ENCODE measurements around the gene ZNF407. TPM values are rescaled to one million over a fixed set of nuclear protein-coding genes. Genes with fewer than 3 reads are reported as not detected.

ZNF407 gene
- total RNA-seq, 4 donors from 2014 or later = 18.1 to 29.1 (median 19.7) TPM

GRCh38 chr18:74862094-74862493 is 264.4 kb downstream of the ZNF407 start:
- Histone ChIP-seq H3K4me1 (no peaks in the 10 kb centered on the region), H3K9me3 (no peaks in the 10 kb centered on the region), H3K27me3 (no peaks in the 10 kb centered on the region), H3K36me3 (no peaks in the 10 kb centered on the region), H3K27ac (no peak overlapping the region), H3K4me3 (no peak overlapping the region)
- TF ChIP-seq POLR2A (IDR thresholded peaks at IDR 0.05) (no peak), POLR2AphosphoS5 (IDR thresholded peaks at IDR 0.05) (no peak), EP300 (IDR thresholded peaks at IDR 0.05) (no peak)
- TF ChIP-seq, protein P1, sequence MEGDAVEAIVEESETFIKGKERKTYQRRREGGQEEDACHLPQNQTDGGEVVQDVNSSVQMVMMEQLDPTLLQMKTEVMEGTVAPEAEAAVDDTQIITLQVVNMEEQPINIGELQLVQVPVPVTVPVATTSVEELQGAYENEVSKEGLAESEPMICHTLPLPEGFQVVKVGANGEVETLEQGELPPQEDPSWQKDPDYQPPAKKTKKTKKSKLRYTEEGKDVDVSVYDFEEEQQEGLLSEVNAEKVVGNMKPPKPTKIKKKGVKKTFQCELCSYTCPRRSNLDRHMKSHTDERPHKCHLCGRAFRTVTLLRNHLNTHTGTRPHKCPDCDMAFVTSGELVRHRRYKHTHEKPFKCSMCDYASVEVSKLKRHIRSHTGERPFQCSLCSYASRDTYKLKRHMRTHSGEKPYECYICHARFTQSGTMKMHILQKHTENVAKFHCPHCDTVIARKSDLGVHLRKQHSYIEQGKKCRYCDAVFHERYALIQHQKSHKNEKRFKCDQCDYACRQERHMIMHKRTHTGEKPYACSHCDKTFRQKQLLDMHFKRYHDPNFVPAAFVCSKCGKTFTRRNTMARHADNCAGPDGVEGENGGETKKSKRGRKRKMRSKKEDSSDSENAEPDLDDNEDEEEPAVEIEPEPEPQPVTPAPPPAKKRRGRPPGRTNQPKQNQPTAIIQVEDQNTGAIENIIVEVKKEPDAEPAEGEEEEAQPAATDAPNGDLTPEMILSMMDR (IDR thresholded peaks at IDR 0.05) = no peak
- 72 to 85% methylated on average over 4 of the region's 4 CpGs for WGBS, 2 donors (ENCODE audit: low coverage in 1 of 2)
- ATAC-seq = no peak

DNA sequence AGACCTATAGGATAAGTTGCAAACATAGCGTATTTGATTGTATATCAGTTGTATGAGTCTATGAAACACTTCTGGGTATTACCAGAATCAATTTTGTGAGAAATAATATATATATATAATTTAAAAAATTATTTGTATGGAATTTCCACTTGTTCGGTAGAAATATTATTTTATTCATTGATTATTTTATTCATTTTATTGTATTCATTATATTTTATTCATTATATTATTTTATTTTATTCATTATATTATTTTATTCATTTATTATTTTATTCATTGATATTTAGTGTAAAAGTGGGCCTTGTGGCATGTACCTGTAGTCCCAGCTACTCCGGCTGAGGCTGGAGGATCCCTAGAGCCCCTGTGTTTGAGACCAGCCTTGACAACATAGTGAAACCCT is 268.9 kb downstream of the ZNF407 start:
- no peak overlapping the region for H3K27ac ChIP-seq
- TF ChIP-seq, protein P1 (IDR thresholded peaks at IDR 0.05) = no peak
- WGBS, 2 donors (ENCODE audit: low coverage in 1 of 2) = 90 to 97% methylated on average over 3 of the region's 3 CpGs
- no peak overlapping the region for H3K4me3 ChIP-seq
- no peak for ATAC-seq
- H3K9me3 ChIP-seq = no peaks in the 10 kb centered on the region
- no peaks in the 10 kb centered on the region for H3K27me3 ChIP-seq
- peaks cover 0 to 8% (median 0%) of the 10 kb centered on the region in 3 donors for H3K4me1 ChIP-seq
- no peaks in the 10 kb centered on the region for H3K36me3 ChIP-seq

DNA sequence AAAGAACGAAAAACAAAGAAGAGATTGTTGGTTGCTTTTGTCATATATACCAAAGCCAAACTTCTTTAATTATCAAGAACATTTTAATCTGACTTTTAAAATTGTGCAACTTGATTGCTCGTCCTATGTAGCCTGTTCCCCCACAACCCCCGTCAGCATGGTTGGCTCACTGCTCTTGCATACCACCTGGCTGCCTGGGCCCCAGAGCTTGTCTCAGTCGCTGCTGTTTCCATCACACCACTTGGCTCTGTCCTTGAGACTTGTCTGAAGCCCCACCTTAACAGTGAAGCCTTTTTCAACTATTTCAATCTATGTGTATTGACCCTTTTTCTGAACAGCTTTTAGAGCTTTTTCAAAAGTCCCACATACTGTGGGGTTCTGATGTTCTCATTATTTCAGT is 270.8 kb downstream of the ZNF407 start:
- no peaks in the 10 kb centered on the region for H3K36me3 ChIP-seq
- peaks cover 0 to 8% (median 0%) of the 10 kb centered on the region in 3 donors for H3K4me1 ChIP-seq
- no peak for ATAC-seq
- no peaks in the 10 kb centered on the region for H3K27me3 ChIP-seq
- TF ChIP-seq EP300 (IDR thresholded peaks at IDR 0.05) = no peak
- TF ChIP-seq, protein P1 (IDR thresholded peaks at IDR 0.05) = no peak
- no peak for TF ChIP-seq POLR2A (IDR thresholded peaks at IDR 0.05)
- TF ChIP-seq POLR2AphosphoS5 (IDR thresholded peaks at IDR 0.05) = no peak
- H3K9me3 ChIP-seq = no peaks in the 10 kb centered on the region
- no peak overlapping the region for H3K27ac ChIP-seq
- 94 to 96% methylated on average over 4 of the region's 4 CpGs for WGBS, 2 donors (ENCODE audit: low coverage in 1 of 2)
- H3K4me3 ChIP-seq = no peak overlapping the region

- Histone ChIP-seq H3K27ac (no peak overlapping the region), H3K4me3 (no peak overlapping the region), H3K9me3 (no peaks in the 10 kb centered on the region), H3K27me3 (no peaks in the 10 kb centered on the region), H3K4me1 (peaks cover 0 to 8% (median 0%) of the 10 kb centered on the region in 3 donors), H3K36me3 (no peaks in the 10 kb centered on the region)
- no peak for ATAC-seq
- TF ChIP-seq POLR2A (IDR thresholded peaks at IDR 0.05) (no peak), EP300 (IDR thresholded peaks at IDR 0.05) (no peak), POLR2AphosphoS5 (IDR thresholded peaks at IDR 0.05) (no peak)
- TF ChIP-seq, protein P1 (IDR thresholded peaks at IDR 0.05) = no peak
- WGBS, 2 donors (ENCODE audit: low coverage in 1 of 2) = 81 to 86% methylated on average over 5 of the region's 5 CpGs
Observed at GRCh38 chr18:74869904-74870863, 272.5 kb downstream of the ZNF407 start.

GRCh38 chr18:74870950-74871349 is 273.3 kb downstream of the ZNF407 start:
- Histone ChIP-seq H3K4me1 (peaks cover 0 to 8% (median 0%) of the 10 kb centered on the region in 3 donors), H3K27me3 (no peaks in the 10 kb centered on the region), H3K36me3 (no peaks in the 10 kb centered on the region), H3K27ac (no peak overlapping the region), H3K9me3 (no peaks in the 10 kb centered on the region), H3K4me3 (no peak overlapping the region)
- no peak for TF ChIP-seq EP300 (IDR thresholded peaks at IDR 0.05)
- TF ChIP-seq POLR2A (IDR thresholded peaks at IDR 0.05) = no peak
- no peak for TF ChIP-seq POLR2AphosphoS5 (IDR thresholded peaks at IDR 0.05)
- TF ChIP-seq, protein P1 (IDR thresholded peaks at IDR 0.05) = no peak
- 88 to 96% methylated on average over 5 of the region's 5 CpGs for WGBS, 2 donors (ENCODE audit: low coverage in 1 of 2)
- ATAC-seq = no peak

Measured in gastroesophageal sphincter (tissue), 4 donors.